HFFc6 (cell line): Measurements from ENCODE around the gene PYHIN1. TPM values are rescaled to one million over a fixed set of nuclear protein-coding genes. Genes with fewer than 3 reads are reported as not detected.
A peak's percentile ranks its signal among the peaks of the same experiment; 100 is the strongest.
"Not testable (repeated sequence)": the region's sequence is repeated elsewhere in the genome, so short reads cannot be mapped to it uniquely, and the experiment has no call there.

Experiments
- DNase-seq: peaks from one replicate; pipeline ENCODE4 v3.0.0-alpha.2; 2018
- H3K27ac Mint-ChIP-seq: 2 replicates; pipeline ENCODE4 v1.8.0; 2020; ENCODE audit warnings: mild to moderate bottlenecking, mixed read lengths
- H3K27me3 Mint-ChIP-seq: 2 replicates; pipeline ENCODE4 v1.8.0; 2021; ENCODE audit warnings: mild to moderate bottlenecking, moderate library complexity, mixed read lengths; ENCODE audit not compliant: insufficient read depth
- H3K36me3 Mint-ChIP-seq: 2 replicates; pipeline ENCODE4 v1.8.0; 2021; ENCODE audit warnings: low read depth, mixed read lengths
- H3K4me1 Mint-ChIP-seq: 2 replicates; pipeline ENCODE4 v1.8.0; 2020; ENCODE audit warnings: low read depth, mixed read lengths
- H3K4me3 Mint-ChIP-seq: 2 replicates; pipeline ENCODE4 v1.8.0; 2020; ENCODE audit warnings: mild to moderate bottlenecking, moderate library complexity, mixed read lengths
- H3K9me3 Mint-ChIP-seq: 2 replicates; pipeline ENCODE4 v1.8.0; 2020; ENCODE audit warnings: mild to moderate bottlenecking, mixed read lengths
- total RNA-seq, 6 experiments: library from RNA; stranded (reverse); fragmentation: NEBNext Ultra II Directional; extraction: Animal tissue kit (Norgen Biotek cat#: 25700); gene quantifications; 2 replicates in 1 of 6; 3 replicates in 5 of 6; pipeline ENCODE4 v1.2.3, GENCODE V29; 2021
- TF ChIP-seq, protein P1 (sequence below): fragments of 200-600 bp; sonication (generic); IDR thresholded peaks from 2 replicates; pipeline ENCODE4 v1.5.0; 2021; ENCODE audit warnings: antibody characterized with exemption, mild to moderate bottlenecking

PYHIN1 gene
- total RNA-seq, 6 experiments from 2014 or later = not detected

DNA sequence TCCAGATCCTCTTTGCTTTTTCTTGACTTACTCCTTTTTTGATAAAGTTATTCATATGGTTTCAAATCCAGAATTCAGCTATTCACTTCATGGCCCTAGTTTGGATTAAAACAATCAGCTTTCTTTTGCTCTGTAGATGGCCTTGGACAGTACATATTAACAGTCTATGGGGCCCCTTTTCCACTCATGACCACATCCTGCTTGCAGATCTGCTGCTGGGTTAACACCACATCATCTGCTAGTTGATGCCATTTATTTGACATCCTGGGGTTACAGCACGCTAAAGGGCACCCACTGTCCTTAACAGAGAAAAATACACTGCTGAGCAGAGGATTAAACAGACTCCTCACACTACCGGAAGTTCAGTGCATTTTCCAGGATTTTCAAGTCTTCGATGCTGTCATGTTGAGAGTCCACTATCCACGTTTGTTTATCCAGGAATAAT lies 77.4 kb downstream of the PYHIN1 start:
- H3K27ac Mint-ChIP-seq = peak overlapping the region; percentile 97

DNA sequence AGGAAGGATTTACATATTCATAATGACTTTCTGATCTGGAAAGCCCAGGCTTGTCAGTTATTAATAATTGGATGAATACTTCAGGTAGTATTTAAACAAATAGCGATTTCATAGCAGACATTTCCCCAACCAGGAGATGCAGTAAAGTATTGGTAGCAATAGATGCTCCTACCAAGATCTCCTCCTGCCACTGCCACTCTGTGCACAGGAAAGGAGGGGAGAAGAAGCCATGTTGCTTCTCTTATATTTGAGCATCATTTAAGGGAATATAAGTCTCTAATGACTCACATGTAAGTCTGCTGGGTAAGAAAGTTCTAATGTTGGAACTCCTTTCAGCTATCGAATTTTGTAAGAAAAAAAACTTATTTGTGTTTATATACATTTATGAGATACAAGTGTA lies 77.9 kb downstream of the PYHIN1 start:
- peak overlapping the region; percentile 97 for H3K27ac Mint-ChIP-seq

More for the DNA sequence above, 77.4 kb downstream of the PYHIN1 start:
- Mint-ChIP-seq H3K4me3 (peak overlapping the region; percentile 94), H3K27me3 (no peaks in the 10 kb centered on the region; the same call in 1 of the 2 replicates), H3K36me3 (peaks cover 22% of the 10 kb centered on the region), H3K4me1 (peaks cover 56% of the 10 kb centered on the region), H3K9me3 (no peaks in the 10 kb centered on the region)
- DNase-seq = no peak
- TF ChIP-seq, protein P1, sequence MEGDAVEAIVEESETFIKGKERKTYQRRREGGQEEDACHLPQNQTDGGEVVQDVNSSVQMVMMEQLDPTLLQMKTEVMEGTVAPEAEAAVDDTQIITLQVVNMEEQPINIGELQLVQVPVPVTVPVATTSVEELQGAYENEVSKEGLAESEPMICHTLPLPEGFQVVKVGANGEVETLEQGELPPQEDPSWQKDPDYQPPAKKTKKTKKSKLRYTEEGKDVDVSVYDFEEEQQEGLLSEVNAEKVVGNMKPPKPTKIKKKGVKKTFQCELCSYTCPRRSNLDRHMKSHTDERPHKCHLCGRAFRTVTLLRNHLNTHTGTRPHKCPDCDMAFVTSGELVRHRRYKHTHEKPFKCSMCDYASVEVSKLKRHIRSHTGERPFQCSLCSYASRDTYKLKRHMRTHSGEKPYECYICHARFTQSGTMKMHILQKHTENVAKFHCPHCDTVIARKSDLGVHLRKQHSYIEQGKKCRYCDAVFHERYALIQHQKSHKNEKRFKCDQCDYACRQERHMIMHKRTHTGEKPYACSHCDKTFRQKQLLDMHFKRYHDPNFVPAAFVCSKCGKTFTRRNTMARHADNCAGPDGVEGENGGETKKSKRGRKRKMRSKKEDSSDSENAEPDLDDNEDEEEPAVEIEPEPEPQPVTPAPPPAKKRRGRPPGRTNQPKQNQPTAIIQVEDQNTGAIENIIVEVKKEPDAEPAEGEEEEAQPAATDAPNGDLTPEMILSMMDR = no peak

GRCh38 chr1:159009704-159010361 lies 78.5 kb downstream of the PYHIN1 start, which contains the start of gene IFI16:
Gene IFI16 (plus strand): TSS chr1:159009907. CDS start chr1:159014681, 4,774 bp downstream.
- peak; percentile 97 for DNase-seq
- Mint-ChIP-seq H3K36me3 (peaks cover 33% of the 10 kb centered on the region), H3K9me3 (no peaks in the 10 kb centered on the region), H3K4me1 (peaks cover 62% of the 10 kb centered on the region), H3K27ac (peak within 1 kb of the TSS; percentile 97), H3K4me3 (peak within 1 kb of the TSS; percentile 94), H3K27me3 (no peaks in the 10 kb centered on the region; the same call in 1 of the 2 replicates)
- TF ChIP-seq, protein P1 = no peak

More for the DNA sequence above, 77.9 kb downstream of the PYHIN1 start:
- no peak for DNase-seq
- Mint-ChIP-seq H3K27me3 (no peaks in the 10 kb centered on the region; the same call in 1 of the 2 replicates), H3K36me3 (peaks cover 28% of the 10 kb centered on the region), H3K4me3 (peak overlapping the region; percentile 94), H3K4me1 (peaks cover 61% of the 10 kb centered on the region), H3K9me3 (no peaks in the 10 kb centered on the region)
- TF ChIP-seq, protein P1 = no peak

DNA sequence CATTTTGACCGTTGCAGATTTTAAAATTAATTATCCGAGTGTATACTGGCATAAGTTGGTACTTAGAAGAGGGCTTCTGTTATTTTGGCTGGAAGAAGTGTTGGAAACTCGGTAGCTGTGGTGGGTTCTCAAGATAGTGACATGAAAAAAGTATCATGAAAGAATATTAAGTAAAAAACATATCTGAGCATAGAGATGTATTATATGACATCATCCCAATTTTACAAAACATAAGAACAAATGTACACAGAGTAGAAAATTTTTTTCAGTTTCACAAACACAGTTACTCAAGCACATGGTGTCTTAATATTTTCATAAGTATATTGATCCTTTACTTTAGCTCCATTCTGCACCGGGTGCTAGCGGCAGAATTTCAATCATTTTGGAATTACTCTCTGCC lies 79.0 kb downstream of the PYHIN1 start:
- Mint-ChIP-seq H3K4me3 (peak overlapping the region; percentile 94), H3K9me3 (no peaks in the 10 kb centered on the region), H3K4me1 (peaks cover 62% of the 10 kb centered on the region), H3K36me3 (peaks cover 39% of the 10 kb centered on the region), H3K27me3 (no peaks in the 10 kb centered on the region; the same call in 1 of the 2 replicates), H3K27ac (peak overlapping the region; percentile 97)
- TF ChIP-seq, protein P1 = no peak
- DNase-seq = no peak

DNA sequence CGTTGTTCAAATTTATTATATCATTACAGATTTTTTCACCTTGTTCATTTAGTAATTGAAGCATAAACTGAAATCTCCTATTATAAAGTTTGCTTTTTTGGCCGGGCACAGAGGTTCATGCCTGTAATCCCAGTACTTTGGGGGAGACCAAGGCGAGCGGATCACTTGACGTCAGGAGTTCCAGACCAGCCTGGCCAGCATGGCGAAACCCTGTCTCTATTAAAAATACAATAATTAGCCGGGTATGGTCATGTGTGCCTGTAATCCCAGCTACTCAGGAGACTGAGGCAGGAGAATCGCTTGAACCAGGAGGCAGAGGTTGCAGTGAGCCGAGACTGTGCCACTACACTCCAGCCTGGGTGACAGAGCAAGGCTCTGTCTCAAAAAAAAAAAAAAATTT lies 79.6 kb downstream of the PYHIN1 start:
- peak overlapping the region; percentile 97 for H3K27ac Mint-ChIP-seq
- peaks cover 62% of the 10 kb centered on the region for H3K4me1 Mint-ChIP-seq
- H3K4me3 Mint-ChIP-seq = peak overlapping the region; percentile 94
- not testable (repeated sequence) for DNase-seq, H3K9me3 Mint-ChIP-seq, H3K27me3 Mint-ChIP-seq
- H3K36me3 Mint-ChIP-seq = peaks cover 45% of the 10 kb centered on the region

DNA sequence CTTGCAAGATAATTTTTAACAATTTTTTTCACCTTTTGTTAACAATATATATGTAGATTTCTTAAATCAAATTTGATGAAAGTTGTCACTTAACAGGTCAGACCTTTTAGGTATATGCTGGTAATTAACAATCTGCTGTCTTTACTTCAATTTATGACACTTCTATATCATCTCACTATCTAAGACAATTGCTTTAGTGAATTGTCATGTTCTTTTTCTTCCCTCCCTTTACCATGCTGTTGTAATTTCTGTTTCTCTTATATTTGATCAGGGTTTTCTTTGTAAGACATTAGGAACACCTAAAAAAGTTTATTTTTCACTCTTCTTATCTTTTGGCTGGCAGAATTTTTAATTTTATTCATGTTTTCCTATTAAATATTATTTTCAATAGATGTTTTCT lies 80.4 kb downstream of the PYHIN1 start:
- Mint-ChIP-seq H3K36me3 (peaks cover 50% of the 10 kb centered on the region), H3K27ac (peak overlapping the region; percentile 36), H3K4me3 (peak overlapping the region; percentile 83), H3K4me1 (peaks cover 63% of the 10 kb centered on the region), H3K27me3 (no peaks in the 10 kb centered on the region), H3K9me3 (no peaks in the 10 kb centered on the region)
- DNase-seq = no peak
- TF ChIP-seq, protein P1 = no peak
